ENCODE data around the gene FBXO5.
"Not testable (repeated sequence)": the region's sequence is repeated elsewhere in the genome, so short reads cannot be mapped to it uniquely, and the experiment has no call there.

FBXO5 gene

GRCh38 chr6:152982904-152983636 is at the start of gene FBXO5:
TSS of gene FBXO5 (minus strand) at chr6:152983041. CDS start at chr6:152982959, 82 bp downstream.
- DNase-seq, result peak; percentile 97

GRCh38 chr6:153032255-153032882 is 49.5 kb upstream of the FBXO5 start:
- peak; percentile 9 for DNase-seq

- DNase-seq, result no peak
Observed at GRCh38 chr6:153031335-153031955, 48.6 kb upstream of the FBXO5 start.

GRCh38 chr6:153028963-153029362 is 46.1 kb upstream of the FBXO5 start:
- no peak for DNase-seq

- DNase-seq, result no peak
Observed at GRCh38 chr6:153028286-153028685, 45.4 kb upstream of the FBXO5 start.

GRCh38 chr6:153027480-153027879 is 44.6 kb upstream of the FBXO5 start:
- no peak for DNase-seq

- no peak for DNase-seq
Observed at GRCh38 chr6:153024709-153025017, 41.8 kb upstream of the FBXO5 start.

GRCh38 chr6:153023977-153024708 is 41.3 kb upstream of the FBXO5 start:
- DNase-seq, result peak; percentile 25

- no peak for DNase-seq
Observed at GRCh38 chr6:153018355-153018754, 35.5 kb upstream of the FBXO5 start.

GRCh38 chr6:153016846-153017245 is 34.0 kb upstream of the FBXO5 start:
- no peak for DNase-seq

- no peak for DNase-seq
Observed at GRCh38 chr6:153015094-153015640, 32.3 kb upstream of the FBXO5 start.

GRCh38 chr6:153013438-153013837 is 30.6 kb upstream of the FBXO5 start:
- DNase-seq, result no peak

GRCh38 chr6:153012856-153013255 is 30.0 kb upstream of the FBXO5 start:
- DNase-seq, result no peak

GRCh38 chr6:153003366-153003690 is 20.5 kb upstream of the FBXO5 start:
- DNase-seq, result no peak

GRCh38 chr6:153002613-153003365 is 19.9 kb upstream of the FBXO5 start, which contains the start of gene MTRF1L:
TSS of gene MTRF1L (minus strand) at chr6:153002709. CDS start at chr6:153002685, 24 bp downstream.
- DNase-seq, result peak; percentile 97

- no peak for DNase-seq
Observed at GRCh38 chr6:153001767-153002612, 19.1 kb upstream of the FBXO5 start.

GRCh38 chr6:153000790-153001189 is 17.9 kb upstream of the FBXO5 start:
- DNase-seq, result not testable (repeated sequence)

GRCh38 chr6:153000243-153000642 is 17.4 kb upstream of the FBXO5 start:
- no peak for DNase-seq

- DNase-seq, result not testable (repeated sequence)
Observed at GRCh38 chr6:152999538-152999937, 16.7 kb upstream of the FBXO5 start.

GRCh38 chr6:152993847-152994246 is 11.0 kb upstream of the FBXO5 start:
- DNase-seq, result no peak

GRCh38 chr6:152993431-152993830 is 10.6 kb upstream of the FBXO5 start:
- no peak for DNase-seq

- no peak for DNase-seq
Observed at GRCh38 chr6:152986978-152987377, 4.1 kb upstream of the FBXO5 start.
